ENCODE measurements around the gene CERS6.

- TF ChIP-seq TCF7L2 (IDR thresholded peaks at IDR 0.05; ENCODE audit: low read depth, low read length), result no peak
- no peak for TF ChIP-seq CTCF (IDR thresholded peaks at IDR 0.05)
- TF ChIP-seq SIN3A (IDR thresholded peaks at IDR 0.05; ENCODE audit: borderline replicate concordance, insufficient read depth, low read depth, low read length), result no peak
Observed at GRCh38 chr2:168738062-168738461, 282.0 kb downstream of the CERS6 start.
